Measurements from ENCODE around the gene TRABD2A. TPM values are rescaled to one million over a fixed set of nuclear protein-coding genes. Genes with fewer than 3 reads are reported as not detected.

The TRABD2A gene
- total RNA-seq, 4 donors from 2014 or later, result 2.4 to 16.8 (median 8.5) TPM

GRCh38 chr2:84830758-84831500 is 50.0 kb downstream of the TRABD2A start:
- TF ChIP-seq CTCF (IDR thresholded peaks at IDR 0.05; ENCODE audit: low read depth), result no peak

- no peak for TF ChIP-seq CTCF (IDR thresholded peaks at IDR 0.05; ENCODE audit: low read depth)
Observed at GRCh38 chr2:84830095-84830494, 50.8 kb downstream of the TRABD2A start.

- TF ChIP-seq CTCF (IDR thresholded peaks at IDR 0.05; ENCODE audit: low read depth), result no peak
Observed at GRCh38 chr2:84829693-84830092, 51.2 kb downstream of the TRABD2A start.

GRCh38 chr2:84827978-84828575 is 52.8 kb downstream of the TRABD2A start:
- TF ChIP-seq CTCF (IDR thresholded peaks at IDR 0.05; ENCODE audit: low read depth), result no peak

- no peak for TF ChIP-seq CTCF (IDR thresholded peaks at IDR 0.05; ENCODE audit: low read depth)
Observed at GRCh38 chr2:84823788-84824187, 57.1 kb downstream of the TRABD2A start.

- TF ChIP-seq CTCF (IDR thresholded peaks at IDR 0.05; ENCODE audit: low read depth), result no peak
Observed at GRCh38 chr2:84823229-84823628, 57.7 kb downstream of the TRABD2A start.

- no peak for TF ChIP-seq CTCF (IDR thresholded peaks at IDR 0.05; ENCODE audit: low read depth)
Observed at GRCh38 chr2:84821806-84822205, 59.1 kb downstream of the TRABD2A start.
